Cerebellar nuclear complex (tissue), 1 donor: ENCODE results near the gene RIPOR3.
"Not testable (repeated sequence)": the region's sequence is repeated elsewhere in the genome, so short reads cannot be mapped to it uniquely, and the experiment has no call there.

Experiments
- DNase-seq, 2 experiments: peaks; one replicate each; lab custom pipeline; 2025; lab: John Stamatoyannopoulos, UW

Gene RIPOR3

DNA sequence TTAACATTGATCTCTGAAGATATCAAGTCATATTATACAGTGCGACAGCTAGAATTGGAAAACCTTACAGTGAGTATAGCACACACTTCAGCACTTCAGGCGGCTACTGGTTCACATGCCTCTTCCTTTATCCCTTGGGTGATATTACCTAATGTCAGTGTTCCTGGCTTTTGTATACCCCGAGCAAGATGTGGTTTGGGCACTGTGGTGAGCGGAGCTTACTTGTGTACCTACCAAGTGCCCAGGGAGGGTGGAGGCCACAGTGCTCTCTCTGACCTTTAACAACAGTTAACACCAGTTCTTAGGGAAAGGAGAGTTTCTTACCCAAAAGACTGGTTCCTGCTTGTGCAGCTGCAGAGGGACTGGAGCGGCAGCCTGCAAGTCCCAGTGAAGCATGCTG, 116.8 kb downstream of the RIPOR3 start:
- no peak for DNase-seq

DNA sequence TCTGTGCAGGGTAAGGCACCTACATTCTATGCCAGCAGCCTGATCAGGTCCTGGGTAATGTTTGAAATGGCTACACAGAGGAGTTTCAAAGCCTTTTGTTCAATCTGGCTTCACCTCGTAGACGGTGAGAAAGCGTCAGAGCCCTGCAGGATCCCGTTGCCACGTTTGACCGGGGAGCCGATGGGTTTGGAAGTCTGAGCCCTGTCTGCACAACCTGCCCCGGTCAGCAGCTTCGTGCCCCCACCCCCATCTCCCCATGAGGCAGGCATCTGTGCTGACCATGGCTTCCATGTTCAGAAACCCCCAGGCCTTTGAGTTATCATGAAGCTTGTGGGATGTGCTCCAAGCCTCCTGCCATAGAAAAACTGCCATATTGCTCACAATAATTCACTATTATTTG, 117.2 kb downstream of the RIPOR3 start:
- DNase-seq, result no peak

DNA sequence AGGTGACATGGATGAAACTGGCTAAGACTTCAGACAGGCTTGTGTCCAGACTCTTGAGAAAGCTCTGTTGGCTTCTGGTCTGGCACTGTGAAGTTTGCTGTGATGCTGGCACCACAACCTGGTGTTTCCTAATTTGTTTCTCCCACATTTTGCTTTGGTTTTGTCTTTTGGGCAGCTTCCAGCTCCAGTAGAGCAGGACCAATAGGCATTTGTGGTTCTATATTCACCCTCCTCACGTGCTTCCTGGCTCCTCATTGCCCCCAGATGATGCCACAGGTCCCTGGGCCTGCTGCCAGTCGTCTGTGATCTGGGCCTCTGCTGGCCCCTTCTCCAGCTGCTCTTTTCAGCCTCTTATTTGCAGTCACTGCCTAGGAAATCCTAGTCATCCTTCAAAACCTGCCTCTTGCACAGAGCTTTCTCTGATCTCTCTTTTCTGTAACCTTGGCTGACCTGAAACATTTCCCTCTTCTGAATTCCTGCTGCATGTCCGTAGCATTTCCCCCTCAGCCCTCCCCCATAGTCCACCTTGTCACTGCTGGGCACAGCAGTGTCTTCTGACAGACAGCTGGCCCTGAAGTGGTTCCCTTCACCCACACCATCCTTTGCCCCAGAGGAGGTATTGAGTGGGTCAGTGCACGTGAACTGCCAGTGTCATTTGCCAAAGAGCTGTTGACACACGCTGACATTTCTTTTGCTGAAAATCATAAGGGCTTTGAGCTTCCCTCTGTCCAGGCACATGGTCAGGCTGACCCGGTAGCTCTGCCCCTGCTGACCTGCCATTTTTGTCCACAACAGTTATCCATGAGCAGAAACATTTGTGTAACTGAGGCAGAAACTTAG, 118.2 kb downstream of the RIPOR3 start:
- no peak for DNase-seq

DNA sequence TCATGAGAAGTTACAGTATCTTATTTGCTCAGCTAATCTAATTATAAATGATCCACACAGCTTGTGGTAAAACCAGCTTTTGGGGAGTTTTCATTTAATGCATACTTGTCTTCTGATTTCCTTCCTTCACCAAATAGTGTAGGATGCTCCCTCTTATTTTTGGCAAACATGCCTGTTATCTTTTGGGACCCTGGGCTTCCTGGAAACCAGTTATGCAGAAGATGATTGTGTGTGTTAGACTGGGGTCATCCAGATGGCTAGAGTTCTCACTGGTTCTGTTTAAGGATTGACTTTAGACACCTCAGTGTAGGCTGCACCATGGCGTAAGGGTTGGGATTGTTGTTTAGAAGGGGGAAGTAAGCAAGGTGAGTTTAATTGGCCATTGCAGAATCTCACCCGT, 119.9 kb downstream of the RIPOR3 start:
- no peak for DNase-seq

DNA sequence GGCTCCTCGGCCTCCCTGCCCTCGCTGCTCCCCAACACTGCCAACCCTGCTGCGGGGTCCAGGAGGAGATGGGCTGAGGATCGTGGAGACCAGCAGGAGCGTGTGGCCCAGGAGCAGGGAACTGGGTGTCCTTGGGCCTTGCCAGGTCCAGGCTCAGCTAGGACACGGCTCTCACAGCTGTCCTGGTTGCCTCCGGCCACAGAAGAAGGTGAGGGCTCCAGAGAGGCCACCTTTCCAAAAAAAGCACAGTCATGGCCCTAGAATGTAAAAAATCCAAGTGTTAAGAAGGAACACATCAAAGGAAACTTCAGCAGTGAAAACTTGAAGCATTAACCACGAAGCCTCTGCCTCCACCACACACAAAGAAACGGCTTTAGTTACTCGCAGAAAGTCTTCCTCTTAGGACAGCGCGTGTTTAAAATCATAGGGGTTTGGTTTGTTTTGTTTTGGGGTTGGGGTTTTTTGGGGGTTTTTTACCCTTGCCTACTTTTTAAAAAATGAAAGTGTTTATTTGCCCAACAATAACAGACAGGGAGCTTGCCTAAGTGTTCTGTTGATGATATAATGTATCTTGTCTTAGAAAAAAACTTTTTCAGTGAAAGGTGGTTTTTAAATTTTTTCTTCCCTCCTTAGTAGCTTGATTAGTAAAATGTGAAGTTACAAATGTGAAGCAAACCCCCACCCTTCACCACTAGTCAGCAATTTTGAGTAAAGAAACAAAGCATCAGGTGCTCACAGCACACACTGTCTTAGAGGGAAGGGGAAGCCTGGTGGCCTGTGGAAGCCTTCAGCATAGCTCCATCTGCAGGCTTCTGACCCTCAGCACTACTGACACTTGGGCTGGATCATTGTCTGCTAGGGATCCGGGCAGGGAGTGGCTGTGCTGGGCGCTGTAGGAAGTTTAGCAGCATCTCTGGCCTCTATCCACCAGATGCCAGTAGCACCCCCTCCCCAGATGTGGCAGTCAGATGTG, 121.2 kb downstream of the RIPOR3 start:
- no peak for DNase-seq

DNA sequence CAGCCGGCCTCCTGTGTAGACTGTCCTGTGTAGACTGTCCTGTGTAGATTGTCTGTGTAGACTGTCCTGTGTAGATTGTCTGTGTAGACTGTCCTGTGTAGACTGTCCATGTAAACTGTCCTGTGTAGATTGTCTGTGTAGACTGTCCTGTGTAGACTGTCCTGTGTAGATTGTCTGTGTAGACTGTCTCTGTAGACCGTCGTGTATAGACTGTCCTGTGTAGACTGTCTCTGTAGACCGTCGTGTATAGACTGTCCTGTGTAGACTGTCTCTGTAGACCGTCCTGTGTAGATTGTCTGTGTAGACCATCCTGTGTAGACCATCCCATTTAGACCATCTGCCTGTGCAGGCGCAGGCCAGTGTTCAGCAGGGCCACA, 121.9 kb downstream of the RIPOR3 start:
- DNase-seq, result not testable (repeated sequence)

DNA sequence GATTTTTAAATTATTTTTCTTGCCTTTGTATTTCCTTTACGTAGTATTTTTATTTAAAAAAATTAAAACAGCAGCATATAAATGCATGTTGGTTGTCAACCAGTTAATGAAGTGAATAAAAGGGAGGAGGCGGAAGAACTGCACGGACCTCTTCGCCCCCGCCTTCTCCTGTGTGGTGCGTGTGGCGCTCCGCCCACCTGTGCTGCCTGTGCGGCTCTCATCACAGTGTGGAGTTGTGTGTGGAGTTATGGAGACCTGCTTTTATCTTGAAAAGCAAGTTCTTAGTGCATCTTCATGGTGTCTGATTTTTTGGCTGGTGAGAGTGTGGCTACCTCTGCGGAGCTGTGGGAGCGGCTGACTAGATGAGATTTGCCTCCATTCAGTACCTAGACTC, 122.8 kb downstream of the RIPOR3 start:
- DNase-seq, result no peak

DNA sequence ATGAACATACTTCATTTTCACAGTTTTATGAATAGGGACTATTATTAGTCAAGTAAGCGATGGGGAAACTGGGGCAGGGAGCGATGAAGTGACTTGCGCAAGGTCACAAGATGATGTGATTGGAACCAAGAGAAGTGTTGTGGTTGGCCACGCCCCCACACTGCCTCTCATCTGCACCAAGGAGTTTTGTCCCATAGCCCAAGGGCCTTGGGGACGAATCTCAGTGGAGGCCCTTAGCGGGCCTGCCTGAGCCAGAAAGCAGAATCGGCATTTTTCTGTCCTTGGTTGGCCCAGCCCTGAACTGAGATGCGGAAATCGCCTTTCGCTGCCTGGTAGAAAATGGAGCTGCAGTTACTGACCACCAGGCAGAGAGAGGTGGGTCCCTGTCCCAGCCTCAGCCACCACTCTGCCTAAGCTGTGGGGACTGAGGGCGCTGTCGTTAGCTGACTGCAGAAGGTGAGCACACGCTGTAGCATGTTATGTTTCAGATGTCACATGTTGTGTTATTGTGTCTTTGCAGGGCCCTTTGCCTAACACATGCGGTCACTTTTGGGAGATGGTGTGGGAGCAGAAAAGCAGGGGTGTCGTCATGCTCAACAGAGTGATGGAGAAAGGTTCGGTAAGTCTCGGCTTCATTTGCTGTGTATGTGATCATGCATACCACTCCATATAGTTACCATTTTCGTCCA, 123.3 kb downstream of the RIPOR3 start:
- DNase-seq, result no peak

DNA sequence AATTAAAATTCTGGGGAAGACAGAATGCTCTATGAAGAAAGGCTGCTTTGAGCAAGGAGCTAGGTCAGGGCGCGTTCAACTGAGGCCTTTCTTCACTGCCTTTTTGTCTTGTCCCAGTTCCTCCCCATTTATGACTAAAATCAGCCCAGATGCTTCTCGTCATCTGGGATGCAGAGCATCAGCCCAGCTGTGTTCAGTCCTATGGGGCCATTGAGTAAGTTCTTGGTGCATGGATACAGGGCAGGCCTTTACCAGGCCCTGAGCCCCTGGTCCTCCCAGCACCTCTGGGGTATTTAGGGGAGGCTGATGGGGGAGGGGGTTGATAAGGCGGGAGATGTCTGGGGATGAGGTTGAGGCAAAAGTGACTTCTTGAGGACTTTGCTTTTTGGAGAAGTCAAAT, 125.5 kb downstream of the RIPOR3 start:
- no peak for DNase-seq

DNA sequence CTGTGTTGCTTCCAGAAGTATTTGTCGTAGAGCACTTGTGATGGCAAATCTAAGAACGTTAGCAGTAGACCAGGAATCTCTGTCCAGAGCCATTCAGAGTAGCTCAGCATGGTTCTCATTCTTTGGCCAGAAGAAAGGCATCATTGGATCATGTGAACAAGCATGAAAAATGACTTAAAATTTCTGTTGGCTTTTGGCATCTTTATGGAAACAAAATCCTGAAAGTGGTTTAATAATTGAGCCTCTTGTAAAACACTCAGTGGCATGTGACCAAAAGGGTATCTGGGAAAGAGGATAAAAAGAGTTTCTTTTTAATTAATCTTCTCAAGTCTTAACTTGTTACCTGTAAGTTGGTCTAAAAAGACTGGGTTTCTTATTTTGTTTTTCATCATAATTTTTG, 126.0 kb downstream of the RIPOR3 start:
- DNase-seq, result no peak

DNA sequence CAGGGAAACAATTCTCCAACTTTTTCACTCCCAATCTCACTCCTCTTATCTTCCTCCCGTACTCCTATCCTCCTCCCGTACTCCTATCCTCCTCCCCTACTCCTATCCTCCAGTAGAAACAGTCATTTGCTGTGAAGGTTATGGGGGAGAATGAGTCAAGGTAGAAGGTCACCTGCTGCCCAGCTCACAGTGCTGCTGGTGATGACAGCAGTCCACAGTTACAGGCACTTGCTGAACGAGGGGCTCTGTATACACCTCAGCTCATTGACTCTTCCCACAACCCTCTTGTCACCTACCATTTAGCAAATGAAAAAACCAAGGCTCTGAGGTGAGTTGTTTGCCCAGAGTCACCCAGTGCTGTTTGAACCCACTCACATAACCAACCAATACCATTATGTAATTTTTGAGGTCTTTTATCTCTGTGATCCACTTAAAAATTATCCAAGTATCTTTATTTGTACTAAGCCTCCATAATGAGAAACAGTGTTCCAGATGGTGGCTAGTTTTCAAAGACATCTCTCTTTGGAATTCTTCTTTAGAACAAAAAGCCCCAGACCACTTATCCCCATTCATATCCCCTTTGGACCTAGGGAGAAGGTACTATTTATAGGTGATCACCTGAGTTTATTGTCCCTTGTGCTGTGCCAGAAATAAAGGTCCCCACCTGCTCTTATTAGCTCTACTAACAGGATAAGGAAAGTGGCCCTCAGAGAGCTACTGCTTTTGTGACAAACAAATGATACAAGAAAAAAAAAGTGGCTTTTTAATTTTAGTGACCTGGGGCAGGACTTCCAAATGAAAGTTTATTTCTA, 128.0 kb downstream of the RIPOR3 start:
- DNase-seq, result no peak

DNA sequence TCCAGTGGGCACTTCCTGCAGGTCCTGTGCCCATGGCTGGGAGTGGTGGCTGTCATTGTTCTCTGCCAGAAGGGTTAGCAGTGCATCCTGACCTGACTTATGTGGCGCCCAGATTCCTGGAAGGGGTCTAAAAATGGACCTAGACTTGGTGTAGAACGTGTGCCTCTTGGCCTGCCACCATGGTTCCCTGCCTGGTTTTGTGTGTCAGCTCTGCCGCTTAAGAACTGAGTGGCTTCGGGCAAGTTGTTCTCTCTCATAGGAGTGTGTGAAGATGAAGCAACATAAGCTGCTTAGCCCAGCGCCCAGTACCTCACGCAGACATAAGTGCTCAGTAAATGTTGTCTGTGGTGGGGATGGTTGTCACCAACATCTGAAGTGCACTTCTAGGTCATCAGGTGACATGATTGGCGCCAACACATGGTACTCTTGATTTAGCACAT, 129.1 kb downstream of the RIPOR3 start:
- DNase-seq, result no peak

DNA sequence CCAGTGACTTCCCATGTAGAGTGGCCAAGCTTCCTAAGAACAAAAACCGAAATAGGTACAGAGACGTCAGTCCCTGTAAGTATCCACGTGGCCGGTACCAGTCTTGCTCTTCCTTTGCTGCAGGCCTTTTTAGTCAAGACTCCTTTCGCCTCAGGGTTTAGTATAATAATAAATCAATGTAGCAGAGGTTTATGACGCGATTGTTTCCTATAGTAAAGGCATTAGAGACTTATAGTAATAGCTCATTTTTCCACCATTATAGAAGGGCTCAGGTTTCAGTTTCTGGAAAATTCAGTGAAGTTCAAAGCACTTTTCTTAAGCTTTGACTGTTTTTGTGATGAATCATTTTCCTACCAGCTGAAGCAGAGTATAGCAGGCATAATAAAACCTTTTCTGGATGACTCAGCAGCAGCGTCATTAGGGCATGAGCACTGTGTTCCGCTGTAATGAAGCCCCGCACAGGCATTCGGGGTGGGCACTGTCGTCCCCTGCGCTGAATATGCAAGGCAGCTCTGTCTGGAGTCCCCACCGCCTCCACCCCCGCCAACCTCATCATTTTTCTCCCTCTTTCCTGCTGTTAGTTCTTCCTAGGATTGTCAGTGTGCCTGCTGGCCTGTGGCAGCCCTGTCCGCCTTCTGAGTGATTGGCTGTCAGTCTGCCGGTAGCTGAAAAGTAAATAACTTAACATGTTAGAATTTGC, 129.8 kb downstream of the RIPOR3 start:
- DNase-seq, result no peak

DNA sequence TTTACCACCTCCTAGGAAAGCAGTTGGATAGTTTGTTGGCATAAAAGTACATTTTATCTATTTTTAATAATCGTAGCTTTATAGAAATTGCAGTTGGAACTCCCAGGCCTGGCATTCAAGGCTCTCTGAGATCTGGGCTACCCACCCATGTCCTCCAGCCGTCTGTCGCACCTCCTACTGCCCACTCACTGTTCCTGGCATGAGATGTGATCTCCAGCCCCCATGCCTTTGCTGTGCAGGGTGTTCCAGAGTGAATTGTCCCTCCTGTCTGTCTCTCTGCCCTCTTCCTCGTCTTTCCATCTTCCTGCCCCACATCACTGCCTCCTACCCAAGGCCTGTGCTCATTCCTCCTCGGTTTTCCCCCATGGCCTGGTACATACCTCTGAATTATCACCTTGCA, 130.5 kb downstream of the RIPOR3 start:
- DNase-seq, result no peak

DNA sequence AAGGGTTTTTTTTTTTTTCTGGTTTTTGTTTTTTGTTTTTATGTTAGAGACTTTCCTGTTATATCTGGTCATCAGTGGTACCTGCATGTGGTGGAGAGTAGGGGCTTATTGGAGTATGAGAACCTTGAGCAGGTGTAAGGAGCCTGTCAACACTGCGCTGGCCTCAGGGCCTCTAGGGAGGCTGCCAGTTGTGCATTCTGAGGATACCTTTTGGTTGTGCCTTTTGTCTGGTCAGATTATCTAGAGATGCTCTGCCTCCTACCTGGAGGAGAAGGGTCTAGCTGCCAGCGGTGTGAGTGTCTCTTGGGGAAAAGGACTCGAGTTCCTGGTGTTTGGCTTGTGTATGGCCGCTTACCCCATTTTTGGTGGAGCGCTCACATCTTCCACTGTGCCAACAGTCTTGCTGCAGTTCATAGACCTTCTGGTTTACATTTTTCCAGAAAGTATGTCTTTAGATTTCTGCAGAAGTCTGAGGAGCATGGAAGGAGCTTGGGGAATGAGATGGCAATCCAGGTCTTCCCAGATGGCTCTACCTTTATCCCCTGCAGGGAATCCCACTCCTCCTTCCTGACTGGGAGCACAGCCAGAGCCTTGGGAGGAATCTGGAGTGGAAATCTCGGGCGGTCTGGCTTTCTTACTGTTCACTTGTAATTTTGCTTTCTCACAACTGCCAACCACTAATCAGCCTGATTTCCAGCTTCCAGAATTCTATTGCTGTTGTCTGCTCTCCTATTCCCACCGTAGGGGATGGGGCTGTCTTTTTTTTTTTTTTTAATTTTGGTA, 131.3 kb downstream of the RIPOR3 start:
- DNase-seq, result no peak

DNA sequence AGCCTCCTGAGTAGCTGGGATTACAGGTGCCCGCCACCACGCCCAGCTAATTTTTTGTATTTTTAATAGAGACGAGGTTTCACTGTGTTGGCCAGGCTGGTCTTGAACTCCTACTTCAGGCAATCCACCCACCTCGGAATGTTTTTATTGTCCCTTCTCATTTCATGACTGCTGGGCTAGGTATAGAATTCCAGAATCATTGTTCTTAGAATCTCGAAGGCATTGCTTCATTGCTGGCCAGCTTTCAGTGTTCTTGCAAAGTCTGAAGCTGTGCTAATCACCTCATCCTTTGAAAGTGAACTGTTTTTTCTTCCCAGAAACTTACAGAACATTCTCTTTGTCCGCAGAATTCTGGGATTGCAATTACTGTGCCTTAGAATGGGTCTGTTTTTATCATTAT, 132.2 kb downstream of the RIPOR3 start:
- DNase-seq, result no peak

DNA sequence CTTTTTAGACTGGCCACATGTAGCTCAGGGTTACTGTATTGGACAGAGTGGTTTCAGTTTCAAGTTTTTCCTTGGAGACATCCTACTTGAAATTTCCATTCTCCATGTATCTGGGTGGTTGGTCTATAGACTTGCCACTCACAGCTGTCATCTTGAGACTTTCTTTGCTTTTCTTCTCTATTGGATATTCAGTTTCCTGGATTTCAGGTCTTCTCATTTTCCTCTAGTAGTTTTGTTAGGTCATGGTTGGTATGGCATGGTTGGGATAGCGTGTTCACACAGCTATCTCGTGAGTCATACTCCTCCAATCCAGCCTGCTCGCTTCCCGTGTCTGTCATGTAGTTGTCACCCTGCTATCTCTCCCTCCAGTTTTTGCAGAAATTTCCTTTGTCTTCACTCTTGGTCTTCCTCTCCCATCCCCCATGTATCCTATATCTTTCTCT, 132.8 kb downstream of the RIPOR3 start:
- DNase-seq, result no peak

DNA sequence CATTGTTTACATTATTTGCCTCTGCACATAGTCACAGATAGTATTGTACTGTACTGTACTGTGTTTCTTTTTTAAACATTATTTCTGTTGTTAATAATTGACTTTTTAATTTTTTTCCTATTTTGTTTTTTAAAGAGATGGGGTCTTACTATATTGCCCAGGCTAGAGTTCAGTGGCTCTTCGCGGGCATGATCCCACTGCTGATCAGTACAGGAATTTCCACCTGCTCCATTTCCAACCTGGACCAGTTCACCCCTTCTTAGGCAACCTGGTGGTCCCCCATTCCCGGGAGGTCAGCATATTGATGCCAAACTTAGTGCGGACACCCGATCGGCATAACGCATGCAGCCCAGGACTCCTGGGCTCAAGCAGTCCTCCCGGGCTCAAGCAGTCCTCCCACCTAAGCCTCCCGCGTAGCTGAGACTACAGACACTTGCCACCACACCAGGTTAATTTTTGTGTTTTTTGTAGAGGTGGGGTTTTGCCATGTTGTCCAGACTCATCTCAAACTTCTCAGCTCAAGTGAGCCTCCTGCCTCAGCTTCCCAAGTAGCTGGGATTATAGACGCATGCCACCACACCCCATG, 133.7 kb downstream of the RIPOR3 start:
- no peak for DNase-seq

DNA sequence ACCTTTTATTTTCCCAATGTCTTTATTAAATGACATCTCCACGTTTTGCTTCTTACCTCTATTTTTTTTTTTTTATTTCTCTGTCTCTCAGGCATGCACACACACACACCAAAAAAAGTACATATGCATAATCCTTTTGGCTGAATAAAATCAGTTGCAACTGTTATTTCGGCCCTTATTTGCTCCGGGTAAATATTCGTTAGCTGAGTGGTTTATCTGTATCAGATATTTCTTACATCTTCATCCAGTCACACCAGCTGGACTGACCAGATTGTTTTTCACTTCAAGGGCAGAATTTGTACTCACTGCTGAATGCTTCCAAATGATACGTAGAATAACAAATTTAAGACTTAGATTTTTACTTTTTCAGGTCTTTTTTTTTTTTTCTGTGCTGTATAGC, 135.7 kb downstream of the RIPOR3 start:
- no peak for DNase-seq
